KMS-11 (cell line): ENCODE measurements around the gene UBALD2.

Experiments used
- H2AFZ ChIP-seq: fragments of 200-600 bp; sonication (generic); 2 replicates; pipeline ENCODE4 v1.6.1; 2016; ENCODE audit warnings: antibody characterized with exemption, mixed run types, low read depth
- H3K27ac ChIP-seq: fragments of 200-600 bp; sonication (generic); 2 replicates; pipeline ENCODE4 v1.6.1; 2016; ENCODE audit warnings: mild to moderate bottlenecking, mixed run types
- H3K27me3 ChIP-seq: fragments of 200-600 bp; sonication (generic); 2 replicates; pipeline ENCODE4 v1.6.1; 2017; ENCODE audit warnings: mild to moderate bottlenecking, low read depth, mixed run types, moderate library complexity; ENCODE audit not compliant: insufficient read depth
- H3K36me3 ChIP-seq: fragments of 200-600 bp; sonication (generic); 2 replicates; pipeline ENCODE4 v1.6.1; 2017; ENCODE audit warnings: mild to moderate bottlenecking, mixed run types; ENCODE audit not compliant: insufficient read depth
- H3K4me1 ChIP-seq: fragments of 200-600 bp; sonication (generic); 2 replicates; pipeline ENCODE4 v1.6.1; 2016; ENCODE audit warnings: mild to moderate bottlenecking, low read depth, mixed run types; ENCODE audit not compliant: poor library complexity, severe bottlenecking
- H3K4me2 ChIP-seq: fragments of 200-600 bp; sonication (generic); 2 replicates; pipeline ENCODE4 v1.7.0; 2016; ENCODE audit warnings: mild to moderate bottlenecking, mixed run types
- H3K4me3 ChIP-seq: fragments of 200-600 bp; sonication (generic); IDR thresholded peaks from 2 replicates; pipeline ENCODE4 v1.6.1; 2017; ENCODE audit warnings: low read depth, low read length, mixed read lengths; ENCODE audit not compliant: insufficient read depth
- H3K79me2 ChIP-seq: fragments of 200-600 bp; sonication (generic); 2 replicates; pipeline ENCODE4 v1.6.1; 2016; ENCODE audit warnings: low read depth, mixed run types; ENCODE audit not compliant: insufficient read depth
- H3K9ac ChIP-seq: fragments of 200-600 bp; sonication (generic); 2 replicates; pipeline ENCODE4 v1.6.1; 2016; ENCODE audit warnings: mild to moderate bottlenecking, mixed run types
- H4K20me1 ChIP-seq: fragments of 200-600 bp; sonication (generic); 2 replicates; pipeline ENCODE4 v1.6.1; 2016; ENCODE audit warnings: mild to moderate bottlenecking, mixed run types; ENCODE audit not compliant: insufficient read depth
- TF ChIP-seq, protein P1 (sequence below): fragments of 200-600 bp; sonication (generic); conservative IDR thresholded peaks from 2 replicates; pipeline ENCODE4 v1.6.1; 2017; ENCODE audit warnings: low read depth, mild to moderate bottlenecking, antibody characterized with exemption, low read length, moderate library complexity, mixed read lengths

The UBALD2 gene

DNA sequence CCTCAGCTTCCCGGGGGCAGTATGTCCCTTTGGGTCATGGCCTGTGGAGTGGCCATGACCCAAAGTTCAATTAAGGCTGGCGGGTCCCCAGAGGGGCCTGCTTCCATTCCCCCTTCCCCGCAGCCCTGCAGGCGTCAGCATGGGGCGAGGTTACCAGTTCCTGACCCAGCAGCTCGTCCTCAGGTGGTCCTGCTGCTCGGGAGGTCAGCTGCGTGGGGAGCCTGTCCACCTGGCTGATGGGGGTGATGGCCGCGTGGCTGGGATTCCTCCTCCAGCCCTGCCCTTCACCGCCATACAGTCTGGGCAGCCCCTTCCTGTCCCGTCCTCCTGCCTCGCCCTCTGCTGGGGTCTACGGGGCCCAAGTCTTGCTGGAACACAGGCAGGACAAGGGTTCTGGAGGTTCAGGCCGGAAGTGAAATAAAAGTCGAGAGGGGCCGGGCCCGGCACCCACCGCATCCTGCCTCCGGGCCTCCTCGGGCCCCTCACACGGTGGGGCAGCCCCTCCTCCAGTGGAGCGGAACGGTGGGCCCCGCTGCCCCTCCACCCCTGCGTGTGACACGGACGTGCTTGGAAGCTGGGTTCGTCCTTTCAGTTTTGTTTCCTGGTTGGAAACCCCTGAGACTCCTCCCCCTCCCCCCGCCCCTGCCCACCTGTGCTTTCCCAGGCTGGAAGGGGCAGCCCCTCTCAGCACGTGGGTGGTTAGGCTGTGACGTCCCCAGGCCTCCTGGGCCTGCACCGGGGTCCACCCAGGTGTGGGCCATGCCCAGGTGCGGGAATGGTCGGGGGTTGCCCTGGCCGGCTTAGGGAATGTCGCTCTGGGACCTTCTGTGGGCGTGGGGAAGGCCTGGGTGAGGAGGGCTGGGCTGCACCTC, 6.8 kb downstream of the UBALD2 start:
- H4K20me1 ChIP-seq = 0 out of 2 replicates have a peak, but pooled peaks cover 5% of the 10 kb centered on the region
- H3K9ac ChIP-seq = no peak overlapping the region
- peaks cover 37% of the 10 kb centered on the region for H3K79me2 ChIP-seq
- no peaks in the 10 kb centered on the region for H3K27me3 ChIP-seq
- H3K4me2 ChIP-seq = no peak overlapping the region
- no peak overlapping the region for H3K4me3 ChIP-seq
- no peak overlapping the region for H2AFZ ChIP-seq
- H3K27ac ChIP-seq = no peak overlapping the region; the same call in 1 of the 2 replicates
- H3K4me1 ChIP-seq = peaks cover 54% of the 10 kb centered on the region
- H3K36me3 ChIP-seq = no peaks in the 10 kb centered on the region
- TF ChIP-seq, protein P1, sequence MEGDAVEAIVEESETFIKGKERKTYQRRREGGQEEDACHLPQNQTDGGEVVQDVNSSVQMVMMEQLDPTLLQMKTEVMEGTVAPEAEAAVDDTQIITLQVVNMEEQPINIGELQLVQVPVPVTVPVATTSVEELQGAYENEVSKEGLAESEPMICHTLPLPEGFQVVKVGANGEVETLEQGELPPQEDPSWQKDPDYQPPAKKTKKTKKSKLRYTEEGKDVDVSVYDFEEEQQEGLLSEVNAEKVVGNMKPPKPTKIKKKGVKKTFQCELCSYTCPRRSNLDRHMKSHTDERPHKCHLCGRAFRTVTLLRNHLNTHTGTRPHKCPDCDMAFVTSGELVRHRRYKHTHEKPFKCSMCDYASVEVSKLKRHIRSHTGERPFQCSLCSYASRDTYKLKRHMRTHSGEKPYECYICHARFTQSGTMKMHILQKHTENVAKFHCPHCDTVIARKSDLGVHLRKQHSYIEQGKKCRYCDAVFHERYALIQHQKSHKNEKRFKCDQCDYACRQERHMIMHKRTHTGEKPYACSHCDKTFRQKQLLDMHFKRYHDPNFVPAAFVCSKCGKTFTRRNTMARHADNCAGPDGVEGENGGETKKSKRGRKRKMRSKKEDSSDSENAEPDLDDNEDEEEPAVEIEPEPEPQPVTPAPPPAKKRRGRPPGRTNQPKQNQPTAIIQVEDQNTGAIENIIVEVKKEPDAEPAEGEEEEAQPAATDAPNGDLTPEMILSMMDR = no peak

DNA sequence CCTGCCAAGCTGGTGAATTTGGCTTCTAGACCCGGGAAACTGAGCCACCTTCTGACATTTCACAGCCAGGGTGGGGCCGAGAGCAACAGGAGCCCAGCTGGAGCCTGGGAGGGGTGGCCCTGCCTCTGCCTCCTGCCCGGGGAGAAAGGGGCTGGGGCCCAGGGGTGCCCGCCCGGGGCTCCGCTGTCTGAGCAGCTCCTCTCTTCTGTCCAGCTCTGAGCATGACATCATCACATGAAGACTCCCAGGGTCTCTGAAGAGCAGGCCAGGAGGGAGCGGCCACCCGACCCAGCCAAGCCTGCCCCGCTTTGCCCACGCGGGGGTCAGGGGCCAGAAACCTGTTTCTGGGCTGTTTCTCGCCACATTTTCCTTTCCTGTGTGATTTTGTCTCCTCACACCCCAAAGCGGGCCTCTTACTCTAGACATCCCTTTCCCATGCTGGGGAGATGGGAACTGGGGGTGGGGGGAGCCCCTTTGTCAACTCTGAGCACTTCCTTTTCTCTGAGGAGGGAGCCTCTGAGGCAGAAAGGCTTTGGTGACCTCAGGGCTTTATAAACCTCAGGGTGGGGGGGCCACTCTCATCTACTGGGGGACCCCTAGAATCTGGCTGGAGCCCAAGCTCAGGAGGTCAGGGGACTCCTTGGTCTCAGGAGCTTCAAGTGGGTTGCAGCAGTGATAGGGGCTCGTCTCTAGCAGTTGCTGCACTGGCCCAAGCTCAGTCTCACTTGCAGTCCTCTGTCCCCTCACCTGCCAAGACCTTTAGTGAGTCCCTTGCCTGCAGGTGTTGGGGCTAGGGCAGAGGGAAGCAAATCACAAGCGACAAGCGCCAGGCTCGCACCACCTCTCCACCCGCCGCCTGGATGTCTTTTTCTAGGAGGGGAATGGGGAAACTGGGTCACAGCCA, 7.6 kb downstream of the UBALD2 start:
- no peak overlapping the region for H2AFZ ChIP-seq
- H3K4me1 ChIP-seq = peaks cover 45% of the 10 kb centered on the region
- no peaks in the 10 kb centered on the region for H3K27me3 ChIP-seq
- peaks cover 28% of the 10 kb centered on the region for H3K79me2 ChIP-seq
- no peak overlapping the region for H3K4me3 ChIP-seq
- no peak overlapping the region for H3K9ac ChIP-seq
- no peaks in the 10 kb centered on the region for H3K36me3 ChIP-seq
- no peak overlapping the region; the same call in 1 of the 2 replicates for H3K27ac ChIP-seq
- no peak overlapping the region for H3K4me2 ChIP-seq
- TF ChIP-seq, protein P1 = no peak
- 0 out of 2 replicates have a peak, but pooled peaks cover 5% of the 10 kb centered on the region for H4K20me1 ChIP-seq

DNA sequence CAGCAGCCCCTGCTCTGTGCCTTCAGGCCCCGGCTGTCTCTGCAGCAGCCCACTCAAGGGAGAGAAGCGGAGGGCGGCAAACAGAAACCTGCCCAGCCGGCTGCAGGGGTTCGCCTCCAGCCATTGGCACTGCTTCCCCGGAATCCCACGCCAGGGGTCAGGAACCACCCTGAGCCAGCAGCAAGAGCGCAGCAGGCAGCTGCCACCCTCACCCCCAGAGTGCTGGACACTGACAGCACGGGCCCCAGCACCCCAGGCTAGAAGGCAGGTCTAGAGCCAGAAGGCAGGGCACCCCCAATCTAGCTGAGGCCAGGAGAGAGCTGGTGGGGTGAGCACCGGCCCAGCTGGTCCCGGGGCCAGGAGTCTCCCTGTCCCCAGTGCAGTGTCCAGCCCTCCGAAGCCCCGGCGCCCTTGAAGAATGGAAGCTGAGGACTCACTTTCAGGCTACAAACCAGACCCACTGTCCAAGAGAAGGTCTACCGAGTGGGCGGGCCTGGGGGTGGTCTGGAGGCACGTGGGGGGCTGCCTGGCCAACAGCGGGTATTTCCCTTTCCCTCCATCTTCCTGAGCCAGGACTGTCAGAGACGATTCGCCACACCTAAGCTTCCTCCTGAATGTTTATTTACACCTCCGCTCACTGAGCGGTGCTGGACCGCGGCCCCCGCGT, 8.4 kb downstream of the UBALD2 start:
- no peak overlapping the region for H2AFZ ChIP-seq
- H4K20me1 ChIP-seq = 0 out of 2 replicates have a peak, but pooled peaks cover 5% of the 10 kb centered on the region
- no peak overlapping the region; the same call in 1 of the 2 replicates for H3K27ac ChIP-seq
- peaks cover 20% of the 10 kb centered on the region for H3K79me2 ChIP-seq
- no peaks in the 10 kb centered on the region for H3K27me3 ChIP-seq
- TF ChIP-seq, protein P1 = no peak
- H3K4me3 ChIP-seq = no peak overlapping the region
- peaks cover 38% of the 10 kb centered on the region for H3K4me1 ChIP-seq
- H3K36me3 ChIP-seq = no peaks in the 10 kb centered on the region
- no peak overlapping the region for H3K9ac ChIP-seq
- H3K4me2 ChIP-seq = no peak overlapping the region
